Gastroesophageal sphincter (tissue), 4 donors: ENCODE results near the gene ANAPC15. TPM values are rescaled to one million over a fixed set of nuclear protein-coding genes. Genes with fewer than 3 reads are reported as not detected.
A peak's percentile ranks its signal among the peaks of the same experiment; 100 is the strongest.

Experiments used
- ATAC-seq: fragments of 150-250 bp; one replicate; pipeline ENCODE4 v1.9.1; 2016; ENCODE audit warnings: mild to moderate bottlenecking, moderate library complexity
- H3K27ac ChIP-seq, 4 donors: fragments of 200-600 bp; sonication (generic) in 3 of 4; 1 replicate in 3 of 4; 2 replicates in 1 of 4; pipeline ENCODE4 v1.5.1; 2016 to 2019
- H3K27me3 ChIP-seq: fragments of 200-600 bp; sonication (generic); one replicate; pipeline ENCODE4 v1.5.1; 2019
- H3K36me3 ChIP-seq, 2 donors: fragments of 200-600 bp; sonication (generic); one replicate each; pipeline ENCODE4 v1.5.1; 2019; ENCODE audit warnings: control low read depth in 1 of 2
- H3K4me1 ChIP-seq, 3 donors: fragments of 200-600 bp; sonication (generic); 1 replicate in 2 of 3; 2 replicates in 1 of 3; pipeline ENCODE4 v1.5.1; 2016 to 2019; ENCODE audit warnings: control low read depth in 2 of 3
- H3K4me3 ChIP-seq, 2 donors: fragments of 200-600 bp; sonication (generic); one replicate each; pipeline ENCODE4 v1.5.1; 2019; ENCODE audit warnings: mild to moderate bottlenecking in 1 of 2, moderate library complexity in 1 of 2
- H3K9me3 ChIP-seq, 3 donors: fragments of 200-600 bp; sonication (generic); one replicate each; pipeline ENCODE4 v1.5.1; 2017 to 2019; ENCODE audit warnings: control low read depth in 2 of 3
- CTCF ChIP-seq, 4 experiments: fragments of 200-600 bp in 2 of 4; fragments of 450-650 bp in 2 of 4; sonication (generic) in 1 of 4; IDR thresholded peaks; one replicate each; pipeline ENCODE4 v1.5.1; 2017 to 2019; ENCODE audit warnings: antibody characterized with exemption in 4 of 4, mild to moderate bottlenecking in 2 of 4, moderate library complexity in 2 of 4
- EP300 ChIP-seq: sonication (generic); formaldehyde crosslinking; IDR thresholded peaks from one replicate; pipeline ENCODE4 v1.6.1; 2017; ENCODE audit warnings: antibody characterized with exemption, mild to moderate bottlenecking
- POLR2A ChIP-seq, 2 donors: fragments of 450-650 bp; IDR thresholded peaks; one replicate each; pipeline ENCODE4 v1.6.1; 2017; ENCODE audit warnings: antibody characterized with exemption in 2 of 2, mild to moderate bottlenecking in 2 of 2, moderate library complexity in 1 of 2
- POLR2AphosphoS5 ChIP-seq: sonication (generic); formaldehyde crosslinking; IDR thresholded peaks from one replicate; pipeline ENCODE4 v1.6.1; 2017; ENCODE audit warnings: antibody characterized with exemption
- WGBS, 2 donors: methylation state at CpG; one replicate each; pipeline ENCODE4 v1.1.5; 2018; ENCODE audit warnings: low coverage in 1 of 2; 5-methylcytosine and 5-hydroxymethylcytosine counted together
- total RNA-seq, 4 donors: library from RNA; depleted of rRNA; stranded (reverse); fragments of >200 nt; gene quantifications; one replicate each; pipeline ENCODE4 v1.1.0, GENCODE V29; 2016

Gene ANAPC15
- total RNA-seq, 4 donors from 2014 or later: 37.0 to 55.6 (median 39.1) TPM

GRCh38 chr11:72069200-72069599 is 43.3 kb downstream of the ANAPC15 start:
- peaks cover 0 to 8% of the 10 kb centered on the region in 2 donors for H3K36me3 ChIP-seq
- H3K4me3 ChIP-seq: peak overlapping the region in 1 of 2 donors; percentile 16
- peaks cover 34 to 70% (median 44%) of the 10 kb centered on the region in 3 donors for H3K4me1 ChIP-seq
- no peak for ATAC-seq
- peak overlapping the region; percentile 65 to 87 (median 81) for H3K27ac ChIP-seq
- TF ChIP-seq POLR2A (IDR thresholded peaks at IDR 0.05) (no peak), POLR2AphosphoS5 (no peak), CTCF (IDR thresholded peaks at IDR 0.05) (no peak), EP300 (no peak)
- H3K9me3 ChIP-seq: no peaks in the 10 kb centered on the region
- no peaks in the 10 kb centered on the region for H3K27me3 ChIP-seq

- Histone ChIP-seq H3K27ac (peak overlapping the region in 3 of 4 donors; percentile 80 to 87 (median 82)), H3K9me3 (no peaks in the 10 kb centered on the region), H3K4me1 (peaks cover 34 to 67% (median 44%) of the 10 kb centered on the region in 3 donors), H3K4me3 (no peak overlapping the region), H3K27me3 (no peaks in the 10 kb centered on the region), H3K36me3 (peaks cover 0 to 8% of the 10 kb centered on the region in 2 donors)
- TF ChIP-seq POLR2A (IDR thresholded peaks at IDR 0.05) (no peak), CTCF (IDR thresholded peaks at IDR 0.05) (no peak), EP300 (no peak), POLR2AphosphoS5 (no peak)
- ATAC-seq: no peak
Measured at GRCh38 chr11:72067676-72068075, 44.8 kb downstream of the ANAPC15 start.

GRCh38 chr11:72067266-72067665 is 45.2 kb downstream of the ANAPC15 start:
- peaks cover 34 to 63% (median 43%) of the 10 kb centered on the region in 3 donors for H3K4me1 ChIP-seq

GRCh38 chr11:72066855-72067254 is 45.6 kb downstream of the ANAPC15 start:
- no peak for ATAC-seq
- Histone ChIP-seq H3K4me1 (peaks cover 34 to 59% (median 39%) of the 10 kb centered on the region in 3 donors), H3K27me3 (no peaks in the 10 kb centered on the region), H3K9me3 (no peaks in the 10 kb centered on the region), H3K36me3 (peaks cover 0 to 16% of the 10 kb centered on the region in 2 donors), H3K4me3 (no peak overlapping the region), H3K27ac (peak overlapping the region; percentile 47 to 87 (median 81))
- no peak for TF ChIP-seq POLR2A (IDR thresholded peaks at IDR 0.05)
- TF ChIP-seq EP300: no peak
- TF ChIP-seq CTCF (IDR thresholded peaks at IDR 0.05): no peak
- no peak for TF ChIP-seq POLR2AphosphoS5

More at GRCh38 chr11:72067266-72067665, 45.2 kb downstream of the ANAPC15 start:
- no peak for ATAC-seq
- TF ChIP-seq CTCF (IDR thresholded peaks at IDR 0.05): no peak
- no peak for TF ChIP-seq POLR2A (IDR thresholded peaks at IDR 0.05)
- TF ChIP-seq POLR2AphosphoS5: no peak
- TF ChIP-seq EP300: no peak
- Histone ChIP-seq H3K27ac (peak overlapping the region; percentile 47 to 87 (median 81)), H3K9me3 (no peaks in the 10 kb centered on the region), H3K36me3 (peaks cover 0 to 12% of the 10 kb centered on the region in 2 donors), H3K4me3 (no peak overlapping the region), H3K27me3 (no peaks in the 10 kb centered on the region)

- WGBS, 2 donors: 86 to 87% methylated on average over 4 of the region's 5 CpGs
Measured at GRCh38 chr11:72061739-72062396, 50.6 kb downstream of the ANAPC15 start.

More at GRCh38 chr11:72061739-72062396, 50.6 kb downstream of the ANAPC15 start:
- TF ChIP-seq POLR2A (IDR thresholded peaks at IDR 0.05) (no peak), POLR2AphosphoS5 (no peak), CTCF (IDR thresholded peaks at IDR 0.05) (no peak), EP300 (no peak)
- Histone ChIP-seq H3K27me3 (no peaks in the 10 kb centered on the region), H3K4me3 (no peak overlapping the region), H3K36me3 (peaks cover 0 to 29% of the 10 kb centered on the region in 2 donors), H3K27ac (no peak overlapping the region), H3K4me1 (peaks cover 3 to 16% (median 6%) of the 10 kb centered on the region in 3 donors), H3K9me3 (no peaks in the 10 kb centered on the region)
- no peak for ATAC-seq
